Limb (tissue), 2 donors: Measurements from ENCODE around the gene JMJD4.
"Not testable (repeated sequence)": the region's sequence is repeated elsewhere in the genome, so short reads cannot be mapped to it uniquely, and the experiment has no call there.

Experiments
- DNase-seq, 2 donors: peaks; one replicate each; pipeline ENCODE4 v3.0.0-alpha.2; 2016; ENCODE audit errors: extremely low spot score in 2 of 2

JMJD4 gene

GRCh38 chr1:227732586-227733308 is 2.4 kb downstream of the JMJD4 start:
- DNase-seq, result no peak

- no peak for DNase-seq
Measured at GRCh38 chr1:227731696-227732585, 3.2 kb downstream of the JMJD4 start.

GRCh38 chr1:227731241-227731677 is 3.8 kb downstream of the JMJD4 start:
- DNase-seq, result no peak

GRCh38 chr1:227730630-227731151 is 4.4 kb downstream of the JMJD4 start:
- DNase-seq, result no peak

GRCh38 chr1:227729881-227730629 is 5.0 kb downstream of the JMJD4 start:
- DNase-seq, result peak; percentile 32 to 60

GRCh38 chr1:227729144-227729880 is 5.8 kb downstream of the JMJD4 start:
- DNase-seq, result no peak

- DNase-seq, result no peak
Measured at GRCh38 chr1:227728892-227729143, 6.3 kb downstream of the JMJD4 start.

GRCh38 chr1:227728059-227728891 is 6.8 kb downstream of the JMJD4 start:
- peak; percentile 50 to 85 for DNase-seq

- no peak for DNase-seq
Measured at GRCh38 chr1:227726924-227727599, 8.0 kb downstream of the JMJD4 start.

GRCh38 chr1:227726318-227726717 is 8.8 kb downstream of the JMJD4 start:
- no peak for DNase-seq

- DNase-seq, result no peak
Measured at GRCh38 chr1:227725046-227725445, 10.1 kb downstream of the JMJD4 start.

GRCh38 chr1:227723474-227723873 is 11.6 kb downstream of the JMJD4 start:
- no peak for DNase-seq

GRCh38 chr1:227718932-227719331 is 16.2 kb downstream of the JMJD4 start:
- no peak for DNase-seq

GRCh38 chr1:227712648-227713047 is 22.5 kb downstream of the JMJD4 start:
- DNase-seq, result no peak

- not testable (repeated sequence) for DNase-seq
Measured at GRCh38 chr1:227710474-227710873, 24.6 kb downstream of the JMJD4 start.

GRCh38 chr1:227709451-227709850 is 25.7 kb downstream of the JMJD4 start:
- no peak for DNase-seq

- DNase-seq, result no peak
Measured at GRCh38 chr1:227707846-227708245, 27.3 kb downstream of the JMJD4 start.

GRCh38 chr1:227701631-227702030 is 33.5 kb downstream of the JMJD4 start:
- DNase-seq, result not testable (repeated sequence)

GRCh38 chr1:227697321-227697864 is 37.7 kb downstream of the JMJD4 start:
- DNase-seq, result no peak
